Naive thymus-derived CD4-positive, alpha-beta T cell (primary cell): ENCODE results near the gene LRRN1. TPM values are rescaled to one million over a fixed set of nuclear protein-coding genes. Genes with fewer than 3 reads are reported as not detected.

Experiments
- ATAC-seq: fragments of 150-1000 bp; cut with Tn5 transposase; 2 replicates; pipeline ENCODE4 v1.10.0; 2021; ENCODE audit warnings: mild to moderate bottlenecking, moderate library complexity
- CTCF ChIA-PET: fragments of 350-600 bp; sonication (Branson Sonifier 250); formaldehyde crosslinking; loops from one replicate; lab custom pipeline; 2021; ENCODE audit warnings: antibody characterized with exemption; lab: Charles Lee
- POLR2A ChIA-PET: fragments of 350-600 bp; sonication (Branson Sonifier 250); formaldehyde crosslinking; loops from one replicate; lab custom pipeline; 2021; ENCODE audit warnings: antibody characterized with exemption, inconsistent platforms; lab: Charles Lee
- DNase-seq, 9 donors: peaks; one replicate each; pipeline versions ENCODE4 v3.0.0 to v3.0.0-alpha.2; 2020 to 2022; ENCODE audit warnings: mixed read lengths in 1 of 9
- H3K27ac ChIP-seq: one replicate; pipeline ENCODE4 v1.7.0; 2013; ENCODE audit warnings: mild to moderate bottlenecking, low read depth, low read length, moderate library complexity
- H3K27me3 ChIP-seq, 2 donors: one replicate each; pipeline ENCODE4 v1.7.0; 2013; ENCODE audit warnings: low read length in 2 of 2, mild to moderate bottlenecking in 2 of 2, moderate library complexity in 2 of 2; ENCODE audit not compliant: control insufficient read depth in 2 of 2, insufficient read depth in 2 of 2
- H3K36me3 ChIP-seq, 3 experiments: 1 replicate in 2 of 3; 2 replicates in 1 of 3; pipeline ENCODE4 v1.7.0; 2013; ENCODE audit warnings: low read length in 3 of 3, mild to moderate bottlenecking in 3 of 3, moderate library complexity in 1 of 3; ENCODE audit not compliant: insufficient read depth in 3 of 3, control insufficient read depth in 2 of 3
- H3K4me1 ChIP-seq, 2 donors: one replicate each; pipeline ENCODE4 v1.7.0; 2013; ENCODE audit warnings: low read length in 2 of 2, mild to moderate bottlenecking in 2 of 2, moderate library complexity in 1 of 2; ENCODE audit not compliant: control insufficient read depth in 2 of 2, insufficient read depth in 2 of 2
- H3K4me3 ChIP-seq: 2 replicates; pipeline ENCODE4 v1.7.0; 2013; ENCODE audit warnings: mild to moderate bottlenecking, low read length
- H3K9me3 ChIP-seq, 3 experiments: 1 replicate in 2 of 3; 2 replicates in 1 of 3; pipeline ENCODE4 v1.7.0; 2013; ENCODE audit warnings: low read length in 3 of 3; ENCODE audit not compliant: control insufficient read depth in 2 of 3
- H3K27ac Mint-ChIP-seq, 9 donors: one replicate each; pipeline ENCODE4 v1.8.0; 2020 to 2022; ENCODE audit warnings: mixed read lengths in 9 of 9, mild to moderate bottlenecking in 8 of 9, moderate library complexity in 5 of 9, inconsistent platforms in 2 of 9
- H3K27me3 Mint-ChIP-seq, 5 donors: one replicate each; pipeline ENCODE4 v1.8.0; 2021 to 2022; ENCODE audit warnings: mixed read lengths in 5 of 5, mild to moderate bottlenecking in 1 of 5
- H3K36me3 Mint-ChIP-seq, 5 donors: one replicate each; pipeline ENCODE4 v1.8.0; 2020 to 2022; ENCODE audit warnings: mixed read lengths in 5 of 5, mild to moderate bottlenecking in 3 of 5, inconsistent platforms in 1 of 5
- H3K4me1 Mint-ChIP-seq, 7 donors: one replicate each; pipeline ENCODE4 v1.8.0; 2020 to 2022; ENCODE audit warnings: mixed read lengths in 7 of 7, mild to moderate bottlenecking in 3 of 7, inconsistent platforms in 1 of 7
- H3K4me3 Mint-ChIP-seq, 10 donors: one replicate each; pipeline ENCODE4 v1.8.0; 2020 to 2022; ENCODE audit warnings: mild to moderate bottlenecking in 10 of 10, mixed read lengths in 10 of 10, moderate library complexity in 6 of 10, inconsistent platforms in 2 of 10
- H3K9me3 Mint-ChIP-seq, 11 donors: one replicate each; pipeline ENCODE4 v1.8.0; 2020 to 2022; ENCODE audit warnings: mixed read lengths in 11 of 11, mild to moderate bottlenecking in 4 of 11, inconsistent platforms in 1 of 11, moderate library complexity in 1 of 11
- intact Hi-C, 2 donors: fragments of 100-400 bp; cut with micrococcal nuclease; formaldehyde crosslinking; loops; one replicate each; pipeline ENCODE4 v1.15.1; 2023
- polyA plus RNA-seq, 2 donors: library from polyadenylated mRNA; unstranded; fragments of 300-500 nt; fragmentation: Illumina TruSeq; gene quantifications; one replicate each; pipeline ENCODE4 v1.2.3, GENCODE V29; 2021
- total RNA-seq, 6 experiments: library from RNA in 5 of 6; stranded (reverse) in 5 of 6; gene quantifications; 1 replicate in 5 of 6; 2 replicates in 1 of 6; pipeline ENCODE4 v1.2.3 and lab custom pipeline; 2021 to 2026

The LRRN1 gene
- total and polyA plus RNA-seq, 7 experiments from 2014 or later = 0.12 to 2.5 (median 1.2) TPM; not detected in 1

GRCh38 chr3:3772338-3772737 lies 26.9 kb upstream of the LRRN1 start:
- H3K4me1 ChIP-seq = no peaks in the 10 kb centered on the region
- H3K36me3 Mint-ChIP-seq = peaks cover 0 to 28% (median 19%) of the 10 kb centered on the region in 5 donors
- ATAC-seq (no peak), DNase-seq (no peak)
- no peaks in the 10 kb centered on the region for H3K27me3 Mint-ChIP-seq
- no peak overlapping the region for H3K27ac ChIP-seq
- peak overlapping the region in 1 of 9 donors; percentile 47 for H3K27ac Mint-ChIP-seq
- H3K9me3 ChIP-seq = no peaks in the 10 kb centered on the region
- ChIA-PET CTCF (no interaction called here), POLR2A (no interaction called here)
- H3K4me3 ChIP-seq = no peak overlapping the region
- H3K4me1 Mint-ChIP-seq = no peaks in the 10 kb centered on the region
- peaks cover 0 to 15% (median 3%) of the 10 kb centered on the region in 11 donors for H3K9me3 Mint-ChIP-seq
- no peaks in the 10 kb centered on the region for H3K27me3 ChIP-seq
- intact Hi-C loops = no loop called here
- H3K36me3 ChIP-seq = no peaks in the 10 kb centered on the region
- H3K4me3 Mint-ChIP-seq = no peak overlapping the region

DNA sequence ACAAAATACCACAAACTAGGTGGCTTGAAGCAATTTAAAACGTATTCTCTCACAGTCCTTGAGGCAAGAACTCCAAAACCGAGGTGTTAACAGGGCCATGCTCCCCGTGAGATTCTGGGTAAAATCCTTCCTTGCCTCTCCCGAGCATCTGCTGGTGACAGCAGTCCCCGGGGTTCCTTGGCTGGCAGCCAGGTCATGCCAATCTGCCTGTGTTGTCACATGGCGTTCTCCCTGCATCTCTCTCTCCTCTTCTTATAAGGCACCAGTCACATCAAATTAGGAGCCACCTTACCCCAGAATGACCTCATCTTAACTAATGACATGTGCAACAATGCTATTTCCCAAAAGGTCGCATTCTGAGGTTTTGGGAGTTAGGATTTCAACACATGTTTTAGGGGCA lies 26.3 kb upstream of the LRRN1 start:
- H3K9me3 Mint-ChIP-seq = peaks cover 0 to 15% (median 3%) of the 10 kb centered on the region in 11 donors
- DNase-seq (no peak), ATAC-seq (no peak)
- ChIA-PET CTCF (no interaction called here), POLR2A (no interaction called here)
- H3K27me3 Mint-ChIP-seq = no peaks in the 10 kb centered on the region
- no peaks in the 10 kb centered on the region for H3K36me3 ChIP-seq
- peaks cover 0 to 28% (median 19%) of the 10 kb centered on the region in 5 donors for H3K36me3 Mint-ChIP-seq
- no peak overlapping the region for H3K27ac Mint-ChIP-seq
- no peaks in the 10 kb centered on the region for H3K9me3 ChIP-seq
- no peaks in the 10 kb centered on the region for H3K4me1 Mint-ChIP-seq
- no peak overlapping the region for H3K27ac ChIP-seq
- intact Hi-C loops = no loop called here
- no peak overlapping the region for H3K4me3 Mint-ChIP-seq
- H3K4me1 ChIP-seq = no peaks in the 10 kb centered on the region
- no peak overlapping the region for H3K4me3 ChIP-seq
- H3K27me3 ChIP-seq = no peaks in the 10 kb centered on the region

DNA sequence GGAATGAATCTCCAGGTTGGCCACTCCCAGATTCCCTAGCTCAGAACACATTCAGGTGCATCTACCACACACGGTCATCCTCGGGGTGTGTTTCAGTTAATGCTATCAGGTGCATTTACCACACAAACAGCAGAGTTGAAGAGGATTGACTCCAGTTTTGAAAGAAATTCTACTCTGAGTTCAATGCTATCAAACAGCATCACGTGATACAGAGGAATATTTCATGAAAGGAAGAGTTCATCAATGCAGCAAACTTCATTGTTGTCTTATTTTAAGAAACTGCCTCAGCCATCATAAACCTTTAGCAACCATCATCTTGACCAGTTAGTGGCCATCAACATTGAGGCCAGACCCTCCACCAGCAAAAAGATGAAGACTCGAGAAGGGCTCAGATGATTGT lies 22.6 kb upstream of the LRRN1 start:
- Histone ChIP-seq H3K4me1 (no peaks in the 10 kb centered on the region), H3K4me3 (no peak overlapping the region), H3K27me3 (no peaks in the 10 kb centered on the region), H3K9me3 (no peaks in the 10 kb centered on the region), H3K27ac (no peak overlapping the region), H3K36me3 (no peaks in the 10 kb centered on the region)
- H3K4me1 Mint-ChIP-seq = no peaks in the 10 kb centered on the region
- H3K4me3 Mint-ChIP-seq = no peak overlapping the region
- peaks cover 0 to 15% (median 3%) of the 10 kb centered on the region in 11 donors for H3K9me3 Mint-ChIP-seq
- ChIA-PET POLR2A (no interaction called here), CTCF (no interaction called here)
- H3K27me3 Mint-ChIP-seq = no peaks in the 10 kb centered on the region
- DNase-seq (no peak), ATAC-seq (no peak)
- H3K27ac Mint-ChIP-seq = no peak overlapping the region
- peaks cover 0 to 28% (median 19%) of the 10 kb centered on the region in 5 donors for H3K36me3 Mint-ChIP-seq
- intact Hi-C loops = no loop called here

GRCh38 chr3:3778216-3778615 lies 21.0 kb upstream of the LRRN1 start:
- DNase-seq (no peak), ATAC-seq (no peak)
- CTCF ChIA-PET = no interaction called here
- Mint-ChIP-seq H3K36me3 (peaks cover 0 to 25% (median 19%) of the 10 kb centered on the region in 5 donors), H3K9me3 (peaks cover 0 to 15% (median 3%) of the 10 kb centered on the region in 11 donors), H3K27ac (no peak overlapping the region), H3K4me1 (no peaks in the 10 kb centered on the region), H3K27me3 (no peaks in the 10 kb centered on the region), H3K4me3 (no peak overlapping the region)
- Histone ChIP-seq H3K27ac (no peak overlapping the region), H3K4me1 (no peaks in the 10 kb centered on the region), H3K4me3 (no peak overlapping the region), H3K27me3 (no peaks in the 10 kb centered on the region), H3K9me3 (no peaks in the 10 kb centered on the region), H3K36me3 (no peaks in the 10 kb centered on the region)
- intact Hi-C loops = loop anchor here in 1 of 2 donors (2.0 kb wide), 1 partner anchor 53 kb away; no protein-coding TSS in a partner anchor
- POLR2A ChIA-PET = no interaction called here

- ChIA-PET POLR2A (no interaction called here), CTCF (no interaction called here)
- Mint-ChIP-seq H3K27me3 (no peaks in the 10 kb centered on the region), H3K4me1 (no peaks in the 10 kb centered on the region), H3K36me3 (peaks cover 0 to 24% (median 18%) of the 10 kb centered on the region in 5 donors), H3K27ac (no peak overlapping the region), H3K9me3 (peaks cover 0 to 15% (median 3%) of the 10 kb centered on the region in 11 donors), H3K4me3 (no peak overlapping the region)
- Histone ChIP-seq H3K27ac (no peak overlapping the region), H3K27me3 (no peaks in the 10 kb centered on the region), H3K9me3 (no peaks in the 10 kb centered on the region), H3K4me3 (no peak overlapping the region), H3K4me1 (no peaks in the 10 kb centered on the region), H3K36me3 (no peaks in the 10 kb centered on the region)
- ATAC-seq (no peak), DNase-seq (no peak)
- intact Hi-C loops = loop anchor here in 1 of 2 donors (2.0 kb wide), 1 partner anchor 54 kb away; no protein-coding TSS in a partner anchor
Measured at GRCh38 chr3:3778641-3779270, 20.5 kb upstream of the LRRN1 start.

DNA sequence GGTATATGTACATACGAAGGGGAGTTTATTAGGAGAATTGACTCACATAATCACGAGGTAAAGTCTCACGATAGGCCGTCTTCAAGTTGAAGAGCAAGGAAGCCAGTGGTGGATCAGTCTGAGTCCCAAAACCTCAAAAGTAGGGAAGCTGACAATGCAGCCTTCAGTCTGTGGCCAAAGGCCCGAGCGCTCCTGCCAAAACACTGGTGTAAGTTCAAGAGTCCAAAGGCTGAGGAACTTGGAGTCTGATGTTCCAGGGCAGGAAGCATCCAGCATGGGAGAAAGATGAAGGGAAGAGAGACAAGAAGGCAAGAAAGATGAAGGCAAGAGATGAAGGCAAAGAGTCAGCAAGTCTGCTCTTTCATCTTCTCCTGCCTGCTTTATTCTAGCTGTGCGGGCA lies 16.8 kb upstream of the LRRN1 start:
- DNase-seq = no peak
- ChIA-PET CTCF (no interaction called here), POLR2A (no interaction called here)
- Histone ChIP-seq H3K4me3 (no peak overlapping the region), H3K4me1 (no peaks in the 10 kb centered on the region), H3K27ac (no peak overlapping the region), H3K27me3 (no peaks in the 10 kb centered on the region), H3K36me3 (no peaks in the 10 kb centered on the region), H3K9me3 (no peaks in the 10 kb centered on the region)
- no peaks in the 10 kb centered on the region for H3K4me1 Mint-ChIP-seq
- H3K27me3 Mint-ChIP-seq = peaks cover 0 to 4% (median 0%) of the 10 kb centered on the region in 5 donors
- no peak overlapping the region for H3K27ac Mint-ChIP-seq
- no peak overlapping the region for H3K4me3 Mint-ChIP-seq
- peaks cover 0 to 7% (median 0%) of the 10 kb centered on the region in 5 donors for H3K36me3 Mint-ChIP-seq
- H3K9me3 Mint-ChIP-seq = peaks cover 0 to 2% (median 0%) of the 10 kb centered on the region in 11 donors
- intact Hi-C loops = no loop called here
- no peak for ATAC-seq

DNA sequence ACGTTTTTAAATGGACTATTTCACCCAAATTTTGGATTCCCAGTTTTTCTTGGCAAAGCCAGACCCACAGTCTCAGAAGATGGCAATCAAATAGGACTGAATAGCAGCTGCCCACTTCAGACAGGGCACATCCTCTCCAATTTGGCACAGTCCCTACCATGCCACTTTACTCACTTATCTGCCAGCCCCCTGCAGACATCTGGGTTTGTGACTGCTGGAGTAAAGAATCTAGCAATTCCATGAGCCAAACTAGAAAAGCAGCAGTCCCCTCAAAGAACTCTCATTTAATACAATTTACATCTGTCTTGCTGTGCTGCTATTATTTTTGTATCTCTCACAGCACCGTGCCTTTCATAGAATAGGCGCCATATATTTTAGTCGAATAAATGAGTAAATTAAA lies 16.0 kb upstream of the LRRN1 start:
- H3K27ac Mint-ChIP-seq = no peak overlapping the region
- no peak for ATAC-seq

More for the DNA sequence above, 16.0 kb upstream of the LRRN1 start:
- H3K4me1 ChIP-seq = no peaks in the 10 kb centered on the region
- no peaks in the 10 kb centered on the region for H3K36me3 ChIP-seq
- no peaks in the 10 kb centered on the region for H3K27me3 ChIP-seq
- H3K4me3 ChIP-seq = no peak overlapping the region
- no peak for DNase-seq
- no peak overlapping the region for H3K4me3 Mint-ChIP-seq
- no peaks in the 10 kb centered on the region for H3K4me1 Mint-ChIP-seq
- POLR2A ChIA-PET = no interaction called here
- H3K9me3 Mint-ChIP-seq = peaks cover 0 to 2% (median 0%) of the 10 kb centered on the region in 11 donors
- H3K27ac ChIP-seq = no peak overlapping the region
- H3K9me3 ChIP-seq = no peaks in the 10 kb centered on the region
- peaks cover 0 to 4% (median 0%) of the 10 kb centered on the region in 5 donors for H3K36me3 Mint-ChIP-seq
- intact Hi-C loops = no loop called here
- peaks cover 0 to 4% (median 0%) of the 10 kb centered on the region in 5 donors for H3K27me3 Mint-ChIP-seq
- CTCF ChIA-PET = no interaction called here
